GM12878 (cell line): ENCODE measurements around the gene S100A8. TPM values are rescaled to one million over a fixed set of nuclear protein-coding genes. Genes with fewer than 3 reads are reported as not detected.

Experiments used
- ATAC-seq: fragments of 200-7000 bp; cut with Tn5 transposase; 3 replicates; pipeline ENCODE4 v1.9.1; 2020; ENCODE audit warnings: mild to moderate bottlenecking, moderate library complexity
- BruUV-seq: library from RNA; stranded (reverse); fragments of 400-500 nt; replicated peaks from 2 replicates; lab custom pipeline; 2021; lab: Mats Ljungman, UMichigan
- CTCF ChIA-PET: fragments of 300-600 bp; sonication (Branson Sonifier 250); formaldehyde crosslinking; extraction: SDS; loops from one replicate; lab custom pipeline; 2021; ENCODE audit warnings: inconsistent platforms; lab: Yijun Ruan, JAX
- POLR2A ChIA-PET: fragments of 350-600 bp; formaldehyde crosslinking; extraction: SDS; loops from one replicate; lab custom pipeline; 2021; ENCODE audit warnings: inconsistent platforms; lab: Charles Lee
- RAD21 ChIA-PET: fragments of 300-600 bp; sonication (Branson Sonifier 250); formaldehyde crosslinking; loops from one replicate; lab custom pipeline; 2023; ENCODE audit warnings: antibody characterized with exemption; ENCODE audit not compliant: unreplicated experiment; lab: Charles Lee
- SMC1A ChIA-PET: fragments of 300-600 bp; sonication (Branson Sonifier 250); formaldehyde crosslinking; loops from one replicate; lab custom pipeline; 2023; ENCODE audit not compliant: unreplicated experiment, uncharacterized antibody; lab: Charles Lee
- DNase-seq: peaks from one replicate; pipeline ENCODE4 v3.0.0-alpha.2; 2011; ENCODE audit warnings: low read depth, low spot score
- FAIRE-seq: peaks from 3 replicates; lab custom pipeline; 2011; peaks lifted over from hg19 to GRCh38; lab: Jason Lieb, UNC
- H2AFZ ChIP-seq: 2 replicates; pipeline ENCODE4 v1.6.0; 2011; ENCODE audit warnings: low read depth, low read length, control low read depth; ENCODE audit not compliant: control insufficient read depth
- H3K27ac ChIP-seq: 2 replicates; pipeline ENCODE4 v1.5.1; 2011; ENCODE audit warnings: control low read depth; ENCODE audit not compliant: control insufficient read depth, insufficient read depth
- H3K27me3 ChIP-seq, 2 experiments: replicated peaks in 1 of 2; 2 replicates each; pipeline versions ENCODE4 v1.6.0 to v1.6.1; 2011; ENCODE audit warnings: low read length in 1 of 2; ENCODE audit not compliant: control insufficient read depth in 2 of 2, insufficient read depth in 2 of 2
- H3K36me3 ChIP-seq, 2 experiments: 2 replicates each; pipeline ENCODE4 v1.5.1; 2011; ENCODE audit warnings: low read length in 1 of 2; ENCODE audit not compliant: control insufficient read depth in 2 of 2, insufficient read depth in 2 of 2
- H3K4me1 ChIP-seq: 2 replicates; pipeline ENCODE4 v1.6.1; 2011; ENCODE audit warnings: mild to moderate bottlenecking, low read length, moderate library complexity, mixed read lengths; ENCODE audit not compliant: control insufficient read depth, insufficient read depth
- H3K4me2 ChIP-seq: 2 replicates; pipeline ENCODE4 v1.6.0; 2011; ENCODE audit warnings: control low read depth; ENCODE audit not compliant: control insufficient read depth, insufficient read depth
- H3K4me3 ChIP-seq: fragments of 200-600 bp; sonication (generic); 2 replicates; pipeline ENCODE4 v1.5.1; 2016
- H3K79me2 ChIP-seq: 2 replicates; pipeline ENCODE4 v1.6.0; 2011; ENCODE audit warnings: low read length; ENCODE audit not compliant: control insufficient read depth, insufficient read depth
- H3K9ac ChIP-seq: 2 replicates; pipeline ENCODE4 v1.8.0; 2011; ENCODE audit warnings: low read length, control low read depth, mixed read lengths; ENCODE audit not compliant: control insufficient read depth, insufficient read depth
- H3K9me3 ChIP-seq: replicated peaks from 3 replicates; pipeline ENCODE4 v1.5.1; 2011; ENCODE audit warnings: mild to moderate bottlenecking, low read length; ENCODE audit not compliant: control insufficient read depth, insufficient read depth
- H4K20me1 ChIP-seq: 2 replicates; pipeline ENCODE4 v1.6.0; 2011; ENCODE audit not compliant: control insufficient read depth, insufficient read depth
- CREB1 ChIP-seq: IDR thresholded peaks from 2 replicates; pipeline ENCODE4 v1.6.1; 2012; ENCODE audit warnings: low read depth, mild to moderate bottlenecking, inconsistent platforms
- CUX1 ChIP-seq: IDR thresholded peaks from 2 replicates; pipeline ENCODE4 v1.6.1; 2012; ENCODE audit warnings: improper control_type of control experiment, low read depth, low read length; ENCODE audit not compliant: insufficient replicate concordance
- JUND ChIP-seq: IDR thresholded peaks from 2 replicates; pipeline ENCODE4 v1.6.1; 2012; ENCODE audit warnings: low read depth, mild to moderate bottlenecking, low read length, improper control_type of control experiment, moderate library complexity
- RELB ChIP-seq: fragments of 450-650 bp; IDR thresholded peaks from 2 replicates; pipeline ENCODE4 v1.6.1; 2017; ENCODE audit warnings: low read depth, mild to moderate bottlenecking, moderate library complexity
- TCF12 ChIP-seq: IDR thresholded peaks from 2 replicates; pipeline ENCODE4 v1.6.1; 2011; ENCODE audit warnings: low read depth, mild to moderate bottlenecking, low read length
- TCF7 ChIP-seq: IDR thresholded peaks from 2 replicates; pipeline ENCODE4 v1.6.1; 2014; ENCODE audit warnings: antibody characterized with exemption, borderline replicate concordance
- ZSCAN29 ChIP-seq: fragments of 450-650 bp; IDR thresholded peaks from 2 replicates; pipeline ENCODE4 v1.6.1; 2017; ENCODE audit warnings: mild to moderate bottlenecking, moderate library complexity
- WGBS: methylation state at CpG from one replicate; pipeline ENCODE4 v1.1.6; 2016; ENCODE audit warnings: low lambda C conversion rate; ENCODE audit not compliant: insufficient replicate concordance, insufficient coverage; ENCODE audit errors: missing lambda C conversion rate; 5-methylcytosine and 5-hydroxymethylcytosine counted together
- in situ Hi-C: fragments of 300-500 bp; cut with MboI; formaldehyde crosslinking; loops from 9 replicates; pipeline ENCODE4 v1.14.3; 2018; ENCODE audit warnings: mixed read lengths
- intact Hi-C: fragments of 100-400 bp; cut with micrococcal nuclease; formaldehyde crosslinking; loops from one replicate; pipeline ENCODE4 v1.14.2; 2022; ENCODE audit not compliant: unreplicated experiment
- polyA plus RNA-seq, 11 experiments: library from polyadenylated mRNA; depleted of rRNA in 4 of 11; unstranded in 6 of 11; stranded (reverse) in 5 of 11; fragments of >200 nt; fragmentation: Nextera tagmentation in 4 of 11; fragmentation: Illumina TruSeq in 1 of 11; extraction: Ambion mirVana in 4 of 11; extraction: Trizol in 1 of 11; gene quantifications; 1 replicate in 1 of 11; 2 replicates in 10 of 11; pipeline versions ENCODE4 v1.2.1 to v1.2.3, GENCODE V29; 2011 to 2016; ENCODE audit warnings: inconsistent platforms in 2 of 11, missing spikeins in 2 of 11, low read depth in 1 of 11
- total RNA-seq, 4 experiments: library from RNA; depleted of rRNA in 3 of 4; stranded (reverse); fragments of >200 nt in 3 of 4; fragmentation: Illumina TruSeq in 1 of 4; extraction: Trizol in 1 of 4; gene quantifications; 2 replicates each; pipeline versions ENCODE4 v1.2.1 to v1.2.3, GENCODE V29; 2013 to 2021

The S100A8 gene
- total and polyA plus RNA-seq, 10 of the 15 experiments (the other 5 are each of a cell fraction or from before 2014, with no cell fraction given): 0.28 TPM; not detected in 9

- ATAC-seq: no peak
- Histone ChIP-seq H3K36me3 (no peaks in the 10 kb centered on the region), H4K20me1 (no peaks in the 10 kb centered on the region), H3K4me1 (no peaks in the 10 kb centered on the region), H3K27ac (no peak overlapping the region), H3K9me3 (no peaks in the 10 kb centered on the region), H3K79me2 (no peaks in the 10 kb centered on the region), H3K27me3 (no peaks in the 10 kb centered on the region), H3K4me2 (no peak overlapping the region), H3K9ac (no peak overlapping the region), H3K4me3 (no peak overlapping the region), H2AFZ (no peak overlapping the region)
- no peak for FAIRE-seq
- 35% methylated on average over 8 of the region's 8 CpGs for WGBS
- no peak for DNase-seq
- in situ Hi-C loops: no loop called here
- intact Hi-C loops: no loop called here
- ChIA-PET CTCF (interaction anchor here (1.2 kb wide), 1 partner anchor 12 kb away, joined by 3 read pairs; no protein-coding TSS in a partner anchor), POLR2A (no interaction called here), RAD21 (no interaction called here), SMC1A (no interaction called here)
- TF ChIP-seq JUND (no peak), TCF12 (no peak), ZSCAN29 (no peak), TCF7 (no peak), CREB1 (no peak), RELB (no peak), CUX1 (no peak)
- BruUV-seq: no TSS peak
These were observed 25.2 kb downstream of the S100A8 start for GRCh38 chr1:153365696-153366095.
